RWPE2 (cell line): ENCODE data around the gene SBNO2.
A peak's percentile ranks its signal among the peaks of the same experiment; 100 is the strongest.

ENCODE experiments used
- ATAC-seq: fragments of 200-7000 bp; cut with Tn5 transposase; 3 replicates; pipeline ENCODE4 v1.9.1; 2021; ENCODE audit warnings: low read depth
- DNase-seq: peaks from one replicate; pipeline ENCODE4 v3.0.0-alpha.2; 2020; ENCODE audit warnings: low spot score
- H3K27ac ChIP-seq: fragments of 450-650 bp; 2 replicates; pipeline ENCODE4 v1.5.1; 2017; ENCODE audit warnings: mild to moderate bottlenecking; ENCODE audit not compliant: poor library complexity, severe bottlenecking
- H3K27me3 ChIP-seq: fragments of 250-450 bp; sonication (Bioruptor Pico); 2 replicates; pipeline ENCODE4 v1.5.1; 2021; ENCODE audit warnings: mild to moderate bottlenecking, moderate library complexity; ENCODE audit not compliant: insufficient read depth, poor library complexity, severe bottlenecking
- H3K36me3 ChIP-seq: fragments of 250-450 bp; sonication (Bioruptor Pico); 2 replicates; pipeline ENCODE4 v1.5.1; 2020; ENCODE audit warnings: low read depth, mild to moderate bottlenecking, moderate library complexity
- H3K4me1 ChIP-seq: fragments of 250-450 bp; sonication (Bioruptor Pico); 2 replicates; pipeline ENCODE4 v1.5.1; 2021; ENCODE audit warnings: mild to moderate bottlenecking, moderate library complexity; ENCODE audit not compliant: insufficient read depth, poor library complexity, severe bottlenecking
- H3K4me3 ChIP-seq: fragments of 250-450 bp; sonication (Bioruptor Pico); 2 replicates; pipeline ENCODE4 v1.5.1; 2021; ENCODE audit warnings: mild to moderate bottlenecking, moderate library complexity; ENCODE audit not compliant: severe bottlenecking
- H3K9me3 ChIP-seq: fragments of 250-450 bp; sonication (Bioruptor Pico); 2 replicates; pipeline ENCODE4 v1.5.1; 2021; ENCODE audit warnings: mild to moderate bottlenecking, moderate library complexity; ENCODE audit not compliant: severe bottlenecking
- CTCF ChIP-seq: fragments of 450-650 bp; IDR thresholded peaks from one replicate; pipeline ENCODE4 v1.5.1; 2017; ENCODE audit warnings: mild to moderate bottlenecking, moderate library complexity; ENCODE audit not compliant: poor library complexity, severe bottlenecking

The SBNO2 gene

DNA sequence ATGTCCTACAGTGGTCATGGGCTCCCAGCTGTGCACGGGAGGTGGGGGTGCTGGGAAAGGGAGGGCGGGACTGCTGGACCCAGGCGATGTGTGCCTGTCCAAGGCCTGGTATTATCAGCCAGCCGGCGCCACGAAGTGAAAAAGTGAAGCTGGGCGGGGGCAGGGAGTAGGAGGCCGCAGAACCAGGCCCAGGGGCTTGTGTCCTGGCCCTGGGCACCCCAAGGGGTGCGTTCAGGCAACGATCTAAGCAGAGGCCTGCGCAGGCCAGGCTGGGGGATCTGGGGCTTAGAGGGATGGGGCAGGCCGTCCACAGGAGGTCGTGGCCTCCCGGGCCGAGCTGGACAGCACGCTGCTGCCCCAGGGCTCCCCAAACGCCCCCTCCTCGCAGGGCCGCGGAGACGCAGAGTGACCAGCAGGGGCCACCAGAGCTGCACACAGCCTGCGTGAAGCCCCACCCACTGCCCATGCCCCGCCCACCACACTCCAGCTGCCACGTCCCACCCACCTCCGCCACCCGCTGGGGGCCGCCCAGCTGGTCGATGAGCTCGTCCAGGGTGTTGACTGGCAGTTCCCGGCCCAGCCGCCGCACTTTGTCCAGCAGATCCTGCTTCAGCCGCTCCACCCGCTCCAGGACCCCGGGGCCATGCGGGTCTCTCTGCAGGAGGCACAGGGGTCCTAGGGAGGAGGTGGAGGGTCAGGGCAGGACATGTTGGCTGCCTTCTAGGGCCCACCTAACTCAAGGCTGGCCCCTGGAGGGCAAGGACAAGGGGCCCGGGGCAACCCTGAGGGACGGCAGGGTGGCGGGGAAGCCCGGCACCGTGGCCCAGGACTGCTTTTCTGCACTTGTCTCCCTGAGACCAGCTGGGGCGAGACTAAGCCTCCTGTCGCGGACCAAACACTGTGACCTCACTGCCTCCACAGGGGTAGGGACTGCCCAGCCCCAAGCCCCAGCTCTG, 60.8 kb downstream of the SBNO2 start:
- ATAC-seq (peak; percentile 56), DNase-seq (peak; percentile 90)
- Histone ChIP-seq H3K36me3 (peaks cover 77% of the 10 kb centered on the region), H3K4me3 (no peak overlapping the region), H3K9me3 (no peaks in the 10 kb centered on the region), H3K27me3 (no peaks in the 10 kb centered on the region), H3K27ac (no peak overlapping the region), H3K4me1 (no peaks in the 10 kb centered on the region)
- TF ChIP-seq CTCF, result peak; percentile 83

DNA sequence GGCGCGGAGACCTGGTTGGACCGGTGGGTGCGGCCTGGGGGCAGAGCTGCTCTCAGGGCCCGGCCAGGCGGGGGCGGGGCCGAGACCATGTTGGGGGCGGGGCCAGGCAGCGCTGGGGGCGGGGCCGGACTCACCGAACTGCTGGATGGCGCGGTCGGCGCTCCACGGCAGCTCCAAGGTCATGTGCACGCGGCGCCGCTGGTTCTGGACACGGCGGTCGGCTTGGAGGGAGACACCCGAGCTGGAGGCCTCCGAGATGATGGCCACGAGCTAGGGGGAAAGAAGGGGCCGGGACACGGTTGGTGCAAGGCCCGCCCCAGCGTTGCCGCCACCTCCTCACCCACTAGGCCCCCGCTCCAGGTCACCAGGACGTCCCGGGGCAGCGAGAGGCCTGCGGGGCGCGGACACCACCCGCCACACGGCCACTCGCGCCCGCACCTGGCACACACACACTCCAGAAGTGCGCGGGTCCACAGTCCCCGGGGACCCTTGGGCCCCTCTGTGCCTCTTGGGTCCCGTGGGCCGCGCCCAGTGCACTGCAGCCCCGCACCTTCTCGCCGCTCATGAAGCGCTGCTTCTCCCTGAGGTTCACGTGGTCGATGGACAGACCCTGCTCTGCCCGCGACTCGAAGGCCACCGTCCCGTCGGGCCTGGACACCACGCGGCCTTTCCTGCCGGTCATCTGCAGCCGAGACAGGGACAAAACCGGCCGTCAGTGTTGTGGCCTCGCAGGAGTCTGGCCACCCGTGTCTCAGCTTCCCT, 61.6 kb downstream of the SBNO2 start:
- no peaks in the 10 kb centered on the region for H3K4me1 ChIP-seq
- H3K9me3 ChIP-seq, result no peaks in the 10 kb centered on the region
- ATAC-seq, result no peak
- no peak overlapping the region for H3K27ac ChIP-seq
- no peaks in the 10 kb centered on the region for H3K27me3 ChIP-seq
- H3K36me3 ChIP-seq, result peaks cover 73% of the 10 kb centered on the region
- H3K4me3 ChIP-seq, result no peak overlapping the region
- no peak for DNase-seq
- no peak for TF ChIP-seq CTCF

DNA sequence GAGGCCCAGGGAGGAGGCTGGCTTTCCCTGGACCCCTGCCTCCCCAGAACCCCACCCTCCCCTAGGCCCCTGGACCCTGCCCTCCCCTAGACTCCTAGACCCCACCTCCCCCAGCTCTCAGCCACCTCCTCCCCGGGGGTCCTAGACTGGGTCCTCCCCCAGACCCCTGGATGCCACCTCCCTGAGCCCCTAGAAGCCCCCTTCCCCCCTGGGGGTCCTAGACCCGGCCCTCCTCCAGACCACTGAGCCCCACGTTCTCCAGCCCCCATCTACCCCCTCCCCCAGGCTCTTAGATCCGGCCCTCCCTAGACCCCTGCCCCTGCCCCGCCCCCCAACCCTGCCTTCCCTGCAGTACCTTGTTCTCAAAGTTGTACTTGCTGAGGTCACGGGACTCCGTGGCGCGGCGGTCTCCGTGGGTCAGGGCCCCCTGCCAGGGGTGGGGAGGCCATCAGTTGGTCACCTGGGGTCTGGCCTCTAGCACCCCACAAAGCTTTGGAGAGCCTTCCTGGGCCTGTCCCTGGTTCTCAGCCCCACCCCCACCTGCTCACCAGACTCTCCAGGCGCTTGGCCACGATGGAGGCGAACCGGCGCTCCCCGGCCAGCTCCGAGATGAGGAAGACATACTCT, 62.3 kb downstream of the SBNO2 start:
- TF ChIP-seq CTCF, result no peak
- no peak for ATAC-seq

DNA sequence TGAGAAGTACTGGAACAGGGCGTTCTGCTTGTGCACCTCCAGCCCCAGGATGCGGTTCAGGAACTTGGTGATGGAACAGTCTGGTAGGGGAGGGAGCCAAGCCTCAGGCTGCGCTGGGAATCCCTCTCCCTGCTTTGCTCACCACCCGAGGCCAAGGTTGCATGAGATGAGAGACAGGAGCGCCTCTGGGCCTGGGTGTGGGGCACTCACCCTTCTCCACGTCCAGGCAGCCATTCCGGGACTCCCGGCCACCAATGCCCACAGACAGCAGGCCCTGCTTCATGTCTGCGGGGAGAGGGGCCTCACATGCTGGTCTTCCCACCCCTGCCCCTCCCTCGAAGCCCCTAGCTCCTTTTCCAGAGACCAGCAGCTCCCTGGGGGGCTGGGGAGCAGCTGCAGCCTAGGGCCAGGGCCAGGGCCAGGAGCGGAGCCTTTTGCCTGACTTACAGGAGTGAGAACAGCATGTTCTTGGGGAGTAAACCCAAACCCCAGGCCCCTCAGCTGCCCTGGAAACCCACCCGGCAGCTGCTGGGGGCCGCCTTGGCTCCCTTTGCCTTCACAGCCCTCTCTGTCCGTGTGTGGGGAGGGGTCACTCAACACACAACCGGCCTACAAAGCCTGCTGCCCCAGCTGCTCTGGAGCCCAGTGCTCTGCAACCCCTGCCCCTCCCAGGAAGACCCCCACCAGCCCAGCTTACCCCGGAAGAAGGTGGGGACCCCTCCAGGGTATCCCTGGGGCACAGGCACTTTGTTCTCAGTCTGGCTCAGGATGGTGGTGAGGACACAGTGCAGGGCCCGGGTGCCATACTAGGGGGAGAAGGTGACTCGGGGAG, 63.0 kb downstream of the SBNO2 start:
- ATAC-seq (peak; percentile 3; the same call in 1 of the 3 replicates), DNase-seq (no peak)
- Histone ChIP-seq H3K27ac (no peak overlapping the region), H3K9me3 (no peaks in the 10 kb centered on the region), H3K4me3 (no peak overlapping the region), H3K27me3 (no peaks in the 10 kb centered on the region), H3K36me3 (peaks cover 73% of the 10 kb centered on the region), H3K4me1 (no peaks in the 10 kb centered on the region)
- no peak for TF ChIP-seq CTCF

More for the DNA sequence above, 62.3 kb downstream of the SBNO2 start:
- no peak for DNase-seq
- H3K4me3 ChIP-seq, result no peak overlapping the region
- no peaks in the 10 kb centered on the region for H3K27me3 ChIP-seq
- H3K27ac ChIP-seq, result no peak overlapping the region
- H3K9me3 ChIP-seq, result no peaks in the 10 kb centered on the region
- H3K4me1 ChIP-seq, result no peaks in the 10 kb centered on the region
- H3K36me3 ChIP-seq, result peaks cover 73% of the 10 kb centered on the region
